SK-N-SH (cell line): ENCODE results near the gene RALY.

Source experiments
- EP300 ChIP-seq, 2 experiments: IDR thresholded peaks; 2 replicates each; pipeline versions ENCODE4 v1.4.0 to v1.6.1; 2012; ENCODE audit warnings: borderline replicate concordance in 1 of 2, low read depth in 1 of 2, low read length in 1 of 2
- REST ChIP-seq: IDR thresholded peaks from 2 replicates; pipeline ENCODE4 v1.6.1; 2012; ENCODE audit warnings: mild to moderate bottlenecking, low read depth, low read length, moderate library complexity
- SIN3A ChIP-seq: IDR thresholded peaks from 2 replicates; pipeline ENCODE4 v1.6.1; 2012; ENCODE audit warnings: low read depth, mild to moderate bottlenecking, low read length, moderate library complexity, borderline replicate concordance
- USF2 ChIP-seq: fragments of 150-350 bp; IDR thresholded peaks from 2 replicates; pipeline ENCODE4 v1.6.1; 2017; ENCODE audit warnings: antibody characterized with exemption, low read length, low read depth, borderline replicate concordance

DNA sequence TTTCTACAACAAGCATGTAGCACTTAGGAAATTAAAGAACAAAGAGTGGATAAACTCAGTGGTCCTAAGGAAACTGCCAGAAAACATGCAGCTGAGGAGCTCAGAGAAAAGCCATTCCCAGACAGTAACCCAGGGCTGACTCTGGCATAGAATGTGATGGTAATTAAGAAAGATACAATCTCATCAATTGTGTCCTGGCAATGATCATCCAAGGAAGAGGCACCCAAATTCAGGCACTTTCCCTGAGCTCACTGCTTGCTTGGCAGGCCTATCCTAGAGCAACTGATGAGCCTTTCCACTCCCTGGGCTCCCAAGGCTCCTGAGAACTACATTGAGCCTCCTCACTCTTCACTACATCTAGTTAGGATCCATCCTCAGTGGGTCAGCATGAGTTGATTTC lies 102.1 kb downstream of the RALY start:
- TF ChIP-seq REST, result no peak
- no peak for TF ChIP-seq USF2
- no peak for TF ChIP-seq SIN3A
- no peak for TF ChIP-seq EP300 (IDR thresholded peaks at IDR 0.05; ENCODE audit: borderline replicate concordance in 1 of 2, low read depth in 1 of 2, low read length in 1 of 2)
